Measurements from ENCODE around the gene LMBR1.
"Not testable (repeated sequence)": the region's sequence is repeated elsewhere in the genome, so short reads cannot be mapped to it uniquely, and the experiment has no call there.

LMBR1 gene, protein sequence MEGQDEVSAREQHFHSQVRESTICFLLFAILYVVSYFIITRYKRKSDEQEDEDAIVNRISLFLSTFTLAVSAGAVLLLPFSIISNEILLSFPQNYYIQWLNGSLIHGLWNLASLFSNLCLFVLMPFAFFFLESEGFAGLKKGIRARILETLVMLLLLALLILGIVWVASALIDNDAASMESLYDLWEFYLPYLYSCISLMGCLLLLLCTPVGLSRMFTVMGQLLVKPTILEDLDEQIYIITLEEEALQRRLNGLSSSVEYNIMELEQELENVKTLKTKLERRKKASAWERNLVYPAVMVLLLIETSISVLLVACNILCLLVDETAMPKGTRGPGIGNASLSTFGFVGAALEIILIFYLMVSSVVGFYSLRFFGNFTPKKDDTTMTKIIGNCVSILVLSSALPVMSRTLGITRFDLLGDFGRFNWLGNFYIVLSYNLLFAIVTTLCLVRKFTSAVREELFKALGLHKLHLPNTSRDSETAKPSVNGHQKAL

DNA sequence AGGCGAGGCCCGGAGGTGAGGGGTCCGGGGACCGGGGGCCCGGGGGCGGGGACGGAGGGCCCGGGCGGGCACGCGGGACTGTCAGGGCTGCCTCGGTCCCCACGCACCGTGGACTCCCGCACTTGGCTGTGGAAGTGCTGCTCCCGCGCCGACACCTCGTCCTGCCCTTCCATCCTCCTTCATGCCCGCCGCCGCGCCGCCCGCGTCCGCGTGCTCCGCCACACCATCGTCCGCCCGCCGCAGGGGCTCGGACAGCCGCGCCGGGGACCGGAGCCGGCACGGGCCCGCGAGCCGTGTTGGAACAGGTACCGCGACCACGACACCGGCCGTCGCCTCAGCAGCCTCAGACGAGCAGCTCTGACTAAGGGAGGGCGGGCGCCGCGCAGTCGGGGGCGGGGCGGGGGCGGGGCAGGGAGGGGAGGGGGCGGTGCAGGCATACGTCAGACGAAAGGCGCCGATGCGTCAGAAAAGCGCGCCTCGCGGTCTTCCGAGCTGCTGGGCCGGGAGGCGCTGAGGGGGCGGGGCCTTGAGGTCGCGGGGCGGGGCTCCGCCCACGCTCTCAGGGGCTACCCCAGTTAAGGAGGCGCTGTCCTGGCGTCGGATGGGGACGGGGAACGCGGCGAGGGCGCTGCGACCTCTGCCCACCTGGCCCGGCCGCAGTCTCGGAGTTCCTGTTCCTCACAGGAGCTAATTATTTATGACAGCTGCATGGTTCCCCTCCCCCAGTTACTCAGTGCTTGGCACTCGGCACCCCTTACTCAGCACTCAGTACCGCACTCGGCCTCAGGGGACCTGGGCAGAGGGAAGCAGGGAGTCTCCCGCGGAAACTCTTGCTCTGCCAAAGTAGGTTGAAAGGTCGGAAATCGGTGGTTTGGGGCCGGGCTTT is at the start of gene LMBR1:
Gene LMBR1 (minus strand): TSS at position 363 of the 886 bp plus-strand sequence. CDS start 190 bp downstream, at position 173.
- Histone ChIP-seq H3K27ac (ENCODE audit: low read length) (peak within 1 kb of the TSS; percentile 75), H3K4me1 (ENCODE audit: control insufficient read depth, insufficient read depth, low read length) (peaks cover 4% of the 10 kb centered on the region)

GRCh38 chr7:156942708-156943090 is 49.7 kb upstream of the LMBR1 start:
- Histone ChIP-seq H3K27ac (ENCODE audit: low read length) (no peak overlapping the region), H3K9me3 (ENCODE audit: control insufficient read depth in 2 of 2, low read length in 2 of 2) (no peaks in the 10 kb centered on the region), H3K4me1 (ENCODE audit: control insufficient read depth, insufficient read depth, low read length) (no peaks in the 10 kb centered on the region), H3K4me3 (ENCODE audit: low read length in 2 of 2) (no peak overlapping the region), H3K36me3 (ENCODE audit: control insufficient read depth in 2 of 2, insufficient read depth in 2 of 2, low read length in 2 of 2) (no peaks in the 10 kb centered on the region), H3K27me3 (ENCODE audit: control insufficient read depth in 1 of 2, insufficient read depth in 2 of 2, low read length in 2 of 2) (peaks cover 23 to 26% of the 10 kb centered on the region in 2 donors), H3K9ac (ENCODE audit: low read length in 2 of 2) (no peak overlapping the region)

More for the DNA sequence above, at the start of gene LMBR1:
- Histone ChIP-seq H3K4me3 (ENCODE audit: low read length in 2 of 2) (peak within 1 kb of the TSS; percentile 88 to 95), H3K27me3 (ENCODE audit: control insufficient read depth in 1 of 2, insufficient read depth in 2 of 2, low read length in 2 of 2) (no peaks in the 10 kb centered on the region), H3K36me3 (ENCODE audit: control insufficient read depth in 2 of 2, insufficient read depth in 2 of 2, low read length in 2 of 2) (no peaks in the 10 kb centered on the region), H3K9ac (ENCODE audit: low read length in 2 of 2) (peak within 1 kb of the TSS; percentile 90 to 93), H3K9me3 (ENCODE audit: control insufficient read depth in 2 of 2, low read length in 2 of 2) (no peaks in the 10 kb centered on the region)

- Histone ChIP-seq H3K27me3 (ENCODE audit: control insufficient read depth in 1 of 2, insufficient read depth in 2 of 2, low read length in 2 of 2) (peaks cover 23 to 27% of the 10 kb centered on the region in 2 donors), H3K9me3 (ENCODE audit: control insufficient read depth in 2 of 2, low read length in 2 of 2) (no peaks in the 10 kb centered on the region), H3K9ac (ENCODE audit: low read length in 2 of 2) (no peak overlapping the region), H3K4me1 (ENCODE audit: control insufficient read depth, insufficient read depth, low read length) (no peaks in the 10 kb centered on the region), H3K4me3 (ENCODE audit: low read length in 2 of 2) (no peak overlapping the region), H3K27ac (ENCODE audit: low read length) (no peak overlapping the region), H3K36me3 (ENCODE audit: control insufficient read depth in 2 of 2, insufficient read depth in 2 of 2, low read length in 2 of 2) (no peaks in the 10 kb centered on the region)
These were observed 48.6 kb upstream of the LMBR1 start for GRCh38 chr7:156941393-156942182.

DNA sequence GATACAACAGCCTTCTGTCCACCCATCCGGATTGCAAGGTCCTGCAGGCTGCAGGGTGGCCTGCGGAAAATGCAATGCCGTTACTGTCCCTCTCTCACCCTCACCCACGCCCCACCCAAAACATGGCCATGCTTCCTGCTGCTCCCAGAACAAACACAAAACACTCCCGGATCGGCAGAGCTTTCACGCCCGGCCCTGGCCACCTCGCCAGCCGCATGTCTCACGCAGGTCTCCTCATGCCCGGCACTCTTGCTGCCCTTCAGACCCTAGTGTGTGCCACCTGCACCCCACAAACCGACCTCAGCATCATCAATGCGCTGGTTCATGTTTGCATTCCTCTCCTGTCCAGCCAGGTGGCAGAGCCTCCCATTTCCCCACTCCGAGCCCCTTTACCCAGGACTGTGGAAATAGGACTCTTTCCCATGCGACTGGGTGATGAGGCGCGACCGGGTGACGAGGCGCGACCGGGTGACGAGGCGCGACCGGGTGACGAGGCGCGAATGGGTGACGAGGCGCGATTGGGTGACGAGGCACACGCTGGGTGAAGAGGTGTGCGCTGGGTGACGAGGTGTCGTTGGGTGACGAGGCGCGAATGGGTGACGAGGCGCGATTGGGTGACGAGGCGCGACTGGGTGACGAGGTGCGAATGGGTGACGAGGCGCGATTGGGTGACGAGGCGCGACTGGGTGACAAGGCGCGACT is 47.6 kb upstream of the LMBR1 start:
- H3K27me3 ChIP-seq (ENCODE audit: control insufficient read depth in 1 of 2, insufficient read depth in 2 of 2, low read length in 2 of 2) = peaks cover 23 to 27% of the 10 kb centered on the region in 2 donors
- no peak overlapping the region for H3K4me3 ChIP-seq (ENCODE audit: low read length in 2 of 2)
- H3K4me1 ChIP-seq (ENCODE audit: control insufficient read depth, insufficient read depth, low read length) = no peaks in the 10 kb centered on the region
- H3K36me3 ChIP-seq (ENCODE audit: control insufficient read depth in 2 of 2, insufficient read depth in 2 of 2, low read length in 2 of 2) = no peaks in the 10 kb centered on the region
- no peak overlapping the region for H3K9ac ChIP-seq (ENCODE audit: low read length in 2 of 2)
- no peak overlapping the region for H3K27ac ChIP-seq (ENCODE audit: low read length)
- no peaks in the 10 kb centered on the region for H3K9me3 ChIP-seq (ENCODE audit: control insufficient read depth in 2 of 2, low read length in 2 of 2)

DNA sequence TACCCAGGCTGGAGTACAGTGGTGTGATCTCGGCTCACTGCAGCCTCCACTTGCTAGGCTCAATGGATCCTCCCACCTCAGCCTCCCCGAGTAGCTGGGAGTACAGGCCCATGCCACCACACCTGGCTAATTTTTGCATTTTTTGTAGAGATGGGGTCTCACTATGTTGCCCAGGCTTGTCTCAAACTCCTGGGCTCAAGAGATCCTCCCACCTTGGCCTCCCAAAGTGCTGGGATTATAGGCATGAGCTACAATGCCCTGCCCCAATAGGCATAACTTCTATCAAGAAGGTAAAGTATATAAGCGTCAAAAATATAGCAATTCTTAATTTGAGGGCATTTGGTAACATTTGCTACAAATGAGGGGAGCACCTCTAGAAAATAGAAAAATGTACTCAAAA is 43.8 kb upstream of the LMBR1 start:
- H3K4me3 ChIP-seq (ENCODE audit: low read length in 2 of 2); H3K27ac ChIP-seq (ENCODE audit: low read length): not testable (repeated sequence)

GRCh38 chr7:156935250-156935649 is 42.3 kb upstream of the LMBR1 start:
- H3K36me3 ChIP-seq (ENCODE audit: control insufficient read depth in 2 of 2, insufficient read depth in 2 of 2, low read length in 2 of 2) = no peaks in the 10 kb centered on the region
- H3K9me3 ChIP-seq (ENCODE audit: control insufficient read depth in 2 of 2, low read length in 2 of 2) = no peaks in the 10 kb centered on the region
- no peak overlapping the region for H3K9ac ChIP-seq (ENCODE audit: low read length in 2 of 2)
- no peak overlapping the region for H3K27ac ChIP-seq (ENCODE audit: low read length)
- H3K4me1 ChIP-seq (ENCODE audit: control insufficient read depth, insufficient read depth, low read length) = no peaks in the 10 kb centered on the region
- H3K4me3 ChIP-seq (ENCODE audit: low read length in 2 of 2) = no peak overlapping the region
- peaks cover 2 to 5% of the 10 kb centered on the region in 2 donors for H3K27me3 ChIP-seq (ENCODE audit: control insufficient read depth in 1 of 2, insufficient read depth in 2 of 2, low read length in 2 of 2)

More for the DNA sequence above, 43.8 kb upstream of the LMBR1 start:
- not testable (repeated sequence) for H3K27me3 ChIP-seq (ENCODE audit: control insufficient read depth in 1 of 2, insufficient read depth in 2 of 2, low read length in 2 of 2); H3K36me3 ChIP-seq (ENCODE audit: control insufficient read depth in 2 of 2, insufficient read depth in 2 of 2, low read length in 2 of 2); H3K9ac ChIP-seq (ENCODE audit: low read length in 2 of 2); H3K9me3 ChIP-seq (ENCODE audit: control insufficient read depth in 2 of 2, low read length in 2 of 2); H3K4me1 ChIP-seq (ENCODE audit: control insufficient read depth, insufficient read depth, low read length)

DNA sequence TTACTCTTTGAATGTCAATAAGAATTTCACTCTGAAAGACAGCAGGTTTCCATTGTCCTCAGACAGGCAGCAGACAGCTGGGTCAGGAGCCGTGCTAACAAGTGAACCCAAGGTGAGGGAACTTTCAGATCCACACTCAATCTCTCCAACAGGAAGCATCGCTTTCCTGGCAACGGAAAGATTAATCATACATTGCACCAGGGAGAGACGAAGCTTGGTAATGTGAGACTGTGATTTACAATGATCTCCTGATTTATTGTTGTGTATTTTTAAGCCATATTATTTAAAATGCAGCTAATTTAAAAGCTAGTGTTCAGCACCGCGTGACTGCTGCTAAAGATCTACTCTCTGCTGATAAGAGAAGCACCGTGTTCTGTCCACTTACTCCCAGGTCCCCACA is 39.0 kb upstream of the LMBR1 start:
- no peak overlapping the region for H3K9ac ChIP-seq (ENCODE audit: low read length in 2 of 2)
- H3K4me3 ChIP-seq (ENCODE audit: low read length in 2 of 2) = no peak overlapping the region
- H3K27ac ChIP-seq (ENCODE audit: low read length) = no peak overlapping the region
- no peaks in the 10 kb centered on the region for H3K9me3 ChIP-seq (ENCODE audit: control insufficient read depth in 2 of 2, low read length in 2 of 2)
- no peaks in the 10 kb centered on the region for H3K36me3 ChIP-seq (ENCODE audit: control insufficient read depth in 2 of 2, insufficient read depth in 2 of 2, low read length in 2 of 2)
- H3K27me3 ChIP-seq (ENCODE audit: control insufficient read depth in 1 of 2, insufficient read depth in 2 of 2, low read length in 2 of 2) = peaks cover 3 to 4% of the 10 kb centered on the region in 2 donors
- no peaks in the 10 kb centered on the region for H3K4me1 ChIP-seq (ENCODE audit: control insufficient read depth, insufficient read depth, low read length)

GRCh38 chr7:156929789-156930539 is 37.0 kb upstream of the LMBR1 start:
- H3K9me3 ChIP-seq (ENCODE audit: control insufficient read depth in 2 of 2, low read length in 2 of 2) = no peaks in the 10 kb centered on the region
- H3K9ac ChIP-seq (ENCODE audit: low read length in 2 of 2) = no peak overlapping the region
- H3K36me3 ChIP-seq (ENCODE audit: control insufficient read depth in 2 of 2, insufficient read depth in 2 of 2, low read length in 2 of 2) = no peaks in the 10 kb centered on the region
- no peak overlapping the region for H3K4me3 ChIP-seq (ENCODE audit: low read length in 2 of 2)
- no peak overlapping the region for H3K27ac ChIP-seq (ENCODE audit: low read length)
- H3K4me1 ChIP-seq (ENCODE audit: control insufficient read depth, insufficient read depth, low read length) = no peaks in the 10 kb centered on the region
- peaks cover 3 to 4% of the 10 kb centered on the region in 2 donors for H3K27me3 ChIP-seq (ENCODE audit: control insufficient read depth in 1 of 2, insufficient read depth in 2 of 2, low read length in 2 of 2)

GRCh38 chr7:156928406-156928747 is 35.4 kb upstream of the LMBR1 start:
- H3K27me3 ChIP-seq (ENCODE audit: control insufficient read depth in 1 of 2, insufficient read depth in 2 of 2, low read length in 2 of 2) = peaks cover 3 to 4% of the 10 kb centered on the region in 2 donors
- H3K27ac ChIP-seq (ENCODE audit: low read length) = no peak overlapping the region
- H3K4me3 ChIP-seq (ENCODE audit: low read length in 2 of 2) = no peak overlapping the region
- H3K9ac ChIP-seq (ENCODE audit: low read length in 2 of 2) = no peak overlapping the region
- no peaks in the 10 kb centered on the region for H3K4me1 ChIP-seq (ENCODE audit: control insufficient read depth, insufficient read depth, low read length)
- no peaks in the 10 kb centered on the region for H3K9me3 ChIP-seq (ENCODE audit: control insufficient read depth in 2 of 2, low read length in 2 of 2)
- no peaks in the 10 kb centered on the region for H3K36me3 ChIP-seq (ENCODE audit: control insufficient read depth in 2 of 2, insufficient read depth in 2 of 2, low read length in 2 of 2)

Measured in stomach smooth muscle (tissue), 2 donors.